ENCODE data around the gene KIR2DL3. TPM values are rescaled to one million over a fixed set of nuclear protein-coding genes. Genes with fewer than 3 reads are reported as not detected.
"Not testable (repeated sequence)": the region's sequence is repeated elsewhere in the genome, so short reads cannot be mapped to it uniquely, and the experiment has no call there.

Gene KIR2DL3
- total RNA-seq, 2 donors from 2014 or later, result not detected

DNA sequence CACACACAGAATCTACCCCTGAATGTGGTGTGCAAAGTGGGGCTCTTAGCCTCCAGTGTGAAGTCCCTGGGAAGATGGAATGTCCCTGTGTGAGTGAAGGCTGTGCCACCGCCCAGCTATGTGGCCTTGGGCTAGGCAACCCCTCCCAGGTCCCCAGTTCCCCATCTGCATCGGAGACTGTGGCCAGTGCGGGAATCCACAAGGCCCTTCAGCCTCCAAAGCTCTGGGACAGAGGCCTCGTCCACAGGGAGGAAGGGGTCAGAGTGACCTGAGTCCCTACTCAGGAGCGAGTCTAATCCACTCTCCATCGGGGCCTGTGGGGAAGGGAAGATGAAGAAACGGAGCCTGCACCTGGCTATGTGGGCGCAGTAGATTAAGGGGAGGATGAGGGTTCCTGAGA, 33.4 kb upstream of the KIR2DL3 start:
- TF ChIP-seq, protein P1, sequence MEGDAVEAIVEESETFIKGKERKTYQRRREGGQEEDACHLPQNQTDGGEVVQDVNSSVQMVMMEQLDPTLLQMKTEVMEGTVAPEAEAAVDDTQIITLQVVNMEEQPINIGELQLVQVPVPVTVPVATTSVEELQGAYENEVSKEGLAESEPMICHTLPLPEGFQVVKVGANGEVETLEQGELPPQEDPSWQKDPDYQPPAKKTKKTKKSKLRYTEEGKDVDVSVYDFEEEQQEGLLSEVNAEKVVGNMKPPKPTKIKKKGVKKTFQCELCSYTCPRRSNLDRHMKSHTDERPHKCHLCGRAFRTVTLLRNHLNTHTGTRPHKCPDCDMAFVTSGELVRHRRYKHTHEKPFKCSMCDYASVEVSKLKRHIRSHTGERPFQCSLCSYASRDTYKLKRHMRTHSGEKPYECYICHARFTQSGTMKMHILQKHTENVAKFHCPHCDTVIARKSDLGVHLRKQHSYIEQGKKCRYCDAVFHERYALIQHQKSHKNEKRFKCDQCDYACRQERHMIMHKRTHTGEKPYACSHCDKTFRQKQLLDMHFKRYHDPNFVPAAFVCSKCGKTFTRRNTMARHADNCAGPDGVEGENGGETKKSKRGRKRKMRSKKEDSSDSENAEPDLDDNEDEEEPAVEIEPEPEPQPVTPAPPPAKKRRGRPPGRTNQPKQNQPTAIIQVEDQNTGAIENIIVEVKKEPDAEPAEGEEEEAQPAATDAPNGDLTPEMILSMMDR (IDR thresholded peaks at IDR 0.05), result no peak
- no peak overlapping the region for H3K4me3 ChIP-seq
- no peaks in the 10 kb centered on the region for H3K27me3 ChIP-seq (replicated peaks; ENCODE audit: insufficient read depth)
- DNase-seq (ENCODE audit: low spot score) (no peak), ATAC-seq (ENCODE audit: insufficient number of reproducible peaks, low FRiP score, low read depth) (no peak)
- H3K36me3 ChIP-seq, result no peaks in the 10 kb centered on the region
- H3K9me3 ChIP-seq, result no peaks in the 10 kb centered on the region
- H3K27ac ChIP-seq, result no peak overlapping the region
- no peaks in the 10 kb centered on the region for H3K4me1 ChIP-seq (ENCODE audit: control insufficient read depth in 1 of 2, low read depth in 2 of 2)

DNA sequence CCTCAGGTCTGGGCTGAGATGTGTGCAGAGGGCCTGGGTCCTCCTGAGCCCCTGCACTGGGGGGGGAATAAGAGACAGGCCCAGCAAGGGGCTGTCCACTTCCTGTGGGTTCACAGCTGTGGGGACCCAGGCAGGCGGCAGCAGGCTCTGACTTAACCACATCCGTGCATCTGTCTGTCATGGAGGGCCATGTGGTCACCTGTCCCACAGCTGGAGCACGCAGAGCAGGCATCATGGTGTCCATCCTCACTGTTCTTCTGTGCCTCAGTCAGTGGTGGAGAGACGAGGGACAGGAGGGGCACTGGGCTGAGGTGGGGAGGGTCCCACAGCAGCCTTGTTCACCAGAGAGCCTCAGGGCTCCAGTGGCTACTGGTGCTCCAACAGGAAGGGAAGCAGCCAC, 30.4 kb upstream of the KIR2DL3 start:
- ATAC-seq (ENCODE audit: insufficient number of reproducible peaks, low FRiP score, low read depth), result no peak
- Histone ChIP-seq H3K4me3 (no peak overlapping the region), H3K36me3 (no peaks in the 10 kb centered on the region), H3K27ac (no peak overlapping the region), H3K9me3 (no peaks in the 10 kb centered on the region), H3K27me3 (replicated peaks; ENCODE audit: insufficient read depth) (no peaks in the 10 kb centered on the region), H3K4me1 (ENCODE audit: control insufficient read depth in 1 of 2, low read depth in 2 of 2) (no peaks in the 10 kb centered on the region)
- TF ChIP-seq, protein P1 (IDR thresholded peaks at IDR 0.05), result no peak
- no peak for DNase-seq (ENCODE audit: low spot score)

DNA sequence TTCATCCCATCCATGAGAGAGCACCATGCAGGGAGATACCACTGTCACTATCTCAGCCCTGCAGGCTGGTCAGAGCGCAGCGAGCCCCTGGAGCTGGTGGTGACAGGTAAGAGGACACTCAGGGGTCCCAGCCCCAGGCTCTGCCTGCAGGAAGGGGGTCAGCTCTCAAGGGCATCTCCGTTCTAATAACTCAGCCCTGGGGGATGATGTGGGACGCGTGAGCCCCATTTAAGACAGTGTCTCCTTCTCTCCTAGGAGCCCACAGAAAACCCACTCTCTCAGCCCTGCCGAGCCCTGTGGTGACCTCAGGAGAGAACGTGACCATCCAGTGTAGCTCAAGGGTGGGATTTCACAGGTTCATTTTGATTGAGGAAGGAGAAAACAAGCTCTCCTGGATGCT, 29.5 kb upstream of the KIR2DL3 start:
- Histone ChIP-seq H3K4me3 (no peak overlapping the region), H3K4me1 (ENCODE audit: control insufficient read depth in 1 of 2, low read depth in 2 of 2) (no peaks in the 10 kb centered on the region), H3K27me3 (replicated peaks; ENCODE audit: insufficient read depth) (no peaks in the 10 kb centered on the region), H3K9me3 (no peaks in the 10 kb centered on the region), H3K27ac (no peak overlapping the region), H3K36me3 (no peaks in the 10 kb centered on the region)
- TF ChIP-seq, protein P1 (IDR thresholded peaks at IDR 0.05), result no peak
- ATAC-seq (ENCODE audit: insufficient number of reproducible peaks, low FRiP score, low read depth) (no peak), DNase-seq (ENCODE audit: low spot score) (no peak)

DNA sequence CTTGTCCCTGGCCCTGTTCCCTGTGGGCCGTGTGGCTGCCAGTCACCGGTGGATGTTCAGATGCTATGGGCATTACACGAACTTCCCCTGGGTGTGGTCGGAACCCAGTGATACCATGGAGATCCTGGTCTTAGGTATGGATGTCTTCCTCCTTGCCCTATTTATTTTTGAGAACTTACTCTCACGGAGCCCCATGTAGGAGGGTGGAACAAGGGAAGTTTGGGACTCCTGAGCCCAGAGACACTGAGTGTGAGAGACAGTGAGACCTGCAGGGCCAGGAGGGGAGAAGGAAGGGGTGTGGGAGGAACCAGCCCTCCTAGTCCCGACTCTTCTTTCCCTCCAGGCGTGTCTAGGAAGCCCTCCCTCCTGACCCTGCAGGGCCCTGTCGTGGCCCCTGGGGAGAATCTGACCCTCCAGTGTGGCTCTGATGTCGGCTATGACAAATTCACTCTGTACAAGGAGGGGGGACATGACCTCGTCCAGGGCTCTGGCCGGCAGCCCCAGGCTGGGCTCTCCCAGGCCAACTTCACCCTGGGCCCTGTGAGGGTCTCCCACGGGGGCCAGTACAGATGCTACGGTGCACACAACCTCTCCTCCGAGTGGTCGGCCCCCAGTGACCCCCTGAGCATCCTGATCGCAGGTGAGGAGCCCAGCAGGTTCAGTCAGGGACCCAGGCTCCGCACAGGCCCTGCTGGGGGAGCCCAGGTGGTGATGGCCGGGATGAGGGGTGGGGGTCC, 28.9 kb upstream of the KIR2DL3 start:
- Histone ChIP-seq H3K27me3 (replicated peaks; ENCODE audit: insufficient read depth) (no peaks in the 10 kb centered on the region), H3K4me1 (ENCODE audit: control insufficient read depth in 1 of 2, low read depth in 2 of 2) (no peaks in the 10 kb centered on the region), H3K4me3 (no peak overlapping the region), H3K9me3 (no peaks in the 10 kb centered on the region), H3K27ac (no peak overlapping the region), H3K36me3 (no peaks in the 10 kb centered on the region)
- DNase-seq (ENCODE audit: low spot score) (no peak), ATAC-seq (ENCODE audit: insufficient number of reproducible peaks, low FRiP score, low read depth) (no peak)
- TF ChIP-seq, protein P1 (IDR thresholded peaks at IDR 0.05), result no peak

DNA sequence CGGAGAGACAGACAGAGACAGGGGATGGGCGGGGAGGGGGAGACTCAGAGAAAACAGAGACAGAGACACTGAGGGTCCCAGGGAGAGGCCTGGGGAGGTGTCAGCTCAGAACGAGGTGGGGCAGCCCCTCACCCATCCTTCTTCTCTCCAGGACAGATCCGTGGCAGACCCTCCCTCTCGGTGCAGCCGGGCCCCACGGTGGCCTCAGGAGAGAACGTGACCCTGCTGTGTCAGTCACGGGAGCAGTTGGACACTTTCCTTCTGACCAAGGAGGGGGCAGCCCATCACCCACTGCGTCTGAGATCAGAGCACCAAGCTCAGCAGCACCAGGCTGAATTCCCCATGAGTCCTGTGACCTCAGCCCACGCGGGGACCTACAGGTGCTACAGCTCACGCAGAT, 28.4 kb upstream of the KIR2DL3 start:
- not testable (repeated sequence) for H3K4me1 ChIP-seq (ENCODE audit: control insufficient read depth in 1 of 2, low read depth in 2 of 2); ATAC-seq (ENCODE audit: insufficient number of reproducible peaks, low FRiP score, low read depth); H3K27ac ChIP-seq; DNase-seq (ENCODE audit: low spot score); H3K36me3 ChIP-seq; H3K4me3 ChIP-seq; H3K9me3 ChIP-seq; H3K27me3 ChIP-seq (replicated peaks; ENCODE audit: insufficient read depth)

DNA sequence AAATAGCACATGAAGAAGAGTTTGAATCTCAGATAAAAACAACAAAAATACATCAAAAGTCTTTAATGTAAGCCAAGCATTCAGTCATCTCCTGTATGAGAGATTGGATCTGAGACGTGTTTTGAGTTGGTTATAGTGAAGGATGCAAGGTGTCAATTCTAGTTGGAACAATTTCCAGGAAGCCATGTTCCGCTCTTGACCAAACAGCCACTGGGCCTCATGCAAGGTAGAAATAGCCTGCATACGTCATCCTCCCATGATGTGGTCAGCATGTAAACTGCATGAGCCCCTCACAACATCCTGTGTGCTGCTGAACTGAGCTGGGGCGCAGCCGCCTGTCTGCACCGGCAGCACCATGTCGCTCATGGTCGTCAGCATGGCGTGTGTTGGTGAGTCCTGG, 14.2 kb upstream of the KIR2DL3 start, which contains the start of gene KIR3DL3:
KIR3DL3 (plus strand) TSS at position 301 of the 400 bp plus-strand sequence; CDS start at position 356, 55 bp downstream.
- TF ChIP-seq, protein P1 (IDR thresholded peaks at IDR 0.05), result no peak
- no peak for ATAC-seq (ENCODE audit: insufficient number of reproducible peaks, low FRiP score, low read depth)

More for the DNA sequence above, 14.2 kb upstream of the KIR2DL3 start, which contains the start of gene KIR3DL3:
- no peak within 1 kb of the TSS for H3K4me3 ChIP-seq
- H3K27me3 ChIP-seq (replicated peaks; ENCODE audit: insufficient read depth), result no peaks in the 10 kb centered on the region
- H3K36me3 ChIP-seq, result no peaks in the 10 kb centered on the region
- H3K4me1 ChIP-seq (ENCODE audit: control insufficient read depth in 1 of 2, low read depth in 2 of 2), result no peaks in the 10 kb centered on the region
- DNase-seq (ENCODE audit: low spot score), result no peak
- no peak within 1 kb of the TSS for H3K27ac ChIP-seq
- peaks cover 16% of the 10 kb centered on the region for H3K9me3 ChIP-seq
